Kidney epithelial cell (primary cell): ENCODE data around the gene UNC80. TPM values are rescaled to one million over a fixed set of nuclear protein-coding genes. Genes with fewer than 3 reads are reported as not detected.
"Not testable (repeated sequence)": the region's sequence is repeated elsewhere in the genome, so short reads cannot be mapped to it uniquely, and the experiment has no call there.

Experiments
- DNase-seq: peaks from one replicate; pipeline ENCODE4 v3.0.0-alpha.2; 2010; ENCODE audit warnings: low read depth
- H3K27me3 ChIP-seq: 2 replicates; pipeline ENCODE4 v1.6.0; 2011; ENCODE audit warnings: low read length; ENCODE audit not compliant: control insufficient read depth, insufficient read depth
- H3K36me3 ChIP-seq: 2 replicates; pipeline ENCODE4 v1.5.1; 2011; ENCODE audit warnings: low read length; ENCODE audit not compliant: control insufficient read depth, insufficient read depth
- H3K4me3 ChIP-seq: 2 replicates; pipeline ENCODE4 v1.5.1; 2011; ENCODE audit warnings: low read depth, mild to moderate bottlenecking, control low read depth, low read length
- total RNA-seq: library from RNA; depleted of rRNA; stranded (reverse); fragments of >200 nt; gene quantifications from 2 replicates; pipeline ENCODE4 v1.2.3, GENCODE V29; 2015
- TF ChIP-seq, protein P1 (sequence below): IDR thresholded peaks from 2 replicates; pipeline ENCODE4 v1.5.1; 2011; ENCODE audit warnings: mild to moderate bottlenecking, moderate library complexity, low read length, control low read depth, inconsistent platforms; ENCODE audit not compliant: insufficient read depth, poor library complexity, severe bottlenecking

The UNC80 gene
- total RNA-seq, 1 donor from 2014 or later: not detected

GRCh38 chr2:209791151-209791550 is 19.5 kb downstream of the UNC80 start:
- no peak overlapping the region for H3K4me3 ChIP-seq
- TF ChIP-seq, protein P1, sequence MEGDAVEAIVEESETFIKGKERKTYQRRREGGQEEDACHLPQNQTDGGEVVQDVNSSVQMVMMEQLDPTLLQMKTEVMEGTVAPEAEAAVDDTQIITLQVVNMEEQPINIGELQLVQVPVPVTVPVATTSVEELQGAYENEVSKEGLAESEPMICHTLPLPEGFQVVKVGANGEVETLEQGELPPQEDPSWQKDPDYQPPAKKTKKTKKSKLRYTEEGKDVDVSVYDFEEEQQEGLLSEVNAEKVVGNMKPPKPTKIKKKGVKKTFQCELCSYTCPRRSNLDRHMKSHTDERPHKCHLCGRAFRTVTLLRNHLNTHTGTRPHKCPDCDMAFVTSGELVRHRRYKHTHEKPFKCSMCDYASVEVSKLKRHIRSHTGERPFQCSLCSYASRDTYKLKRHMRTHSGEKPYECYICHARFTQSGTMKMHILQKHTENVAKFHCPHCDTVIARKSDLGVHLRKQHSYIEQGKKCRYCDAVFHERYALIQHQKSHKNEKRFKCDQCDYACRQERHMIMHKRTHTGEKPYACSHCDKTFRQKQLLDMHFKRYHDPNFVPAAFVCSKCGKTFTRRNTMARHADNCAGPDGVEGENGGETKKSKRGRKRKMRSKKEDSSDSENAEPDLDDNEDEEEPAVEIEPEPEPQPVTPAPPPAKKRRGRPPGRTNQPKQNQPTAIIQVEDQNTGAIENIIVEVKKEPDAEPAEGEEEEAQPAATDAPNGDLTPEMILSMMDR: no peak
- no peaks in the 10 kb centered on the region for H3K27me3 ChIP-seq
- no peaks in the 10 kb centered on the region for H3K36me3 ChIP-seq
- DNase-seq: no peak

DNA sequence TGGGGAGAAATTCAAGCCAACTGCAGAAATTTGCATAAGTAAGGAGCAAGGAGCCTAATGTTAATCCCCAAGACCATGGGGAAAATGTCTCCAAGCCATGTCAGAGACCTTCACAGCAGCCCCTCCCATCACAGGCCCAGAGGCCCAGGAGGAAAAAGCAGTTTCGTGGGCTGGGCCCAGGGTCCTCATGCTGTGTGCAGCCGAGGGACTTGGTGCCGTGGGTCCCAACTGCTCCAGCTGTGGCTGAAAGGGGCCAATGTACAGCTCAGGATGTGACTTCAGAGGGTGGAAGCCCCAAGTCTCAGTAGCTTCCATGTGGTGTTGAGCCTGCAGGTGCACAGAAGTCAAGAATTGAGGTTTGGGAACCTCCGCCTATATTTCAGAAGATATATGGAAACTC is 23.8 kb downstream of the UNC80 start:
- H3K4me3 ChIP-seq, DNase-seq, H3K27me3 ChIP-seq, H3K36me3 ChIP-seq: not testable (repeated sequence)

GRCh38 chr2:209805351-209805750 is 33.7 kb downstream of the UNC80 start:
- Histone ChIP-seq H3K27me3 (no peaks in the 10 kb centered on the region), H3K36me3 (no peaks in the 10 kb centered on the region), H3K4me3 (no peak overlapping the region)
- TF ChIP-seq, protein P1: no peak
- DNase-seq: no peak

GRCh38 chr2:209806318-209806717 is 34.7 kb downstream of the UNC80 start:
- H3K4me3 ChIP-seq: no peak overlapping the region
- no peaks in the 10 kb centered on the region for H3K36me3 ChIP-seq
- H3K27me3 ChIP-seq: no peaks in the 10 kb centered on the region
- TF ChIP-seq, protein P1: no peak
- DNase-seq: no peak

GRCh38 chr2:209808521-209808920 is 36.9 kb downstream of the UNC80 start:
- TF ChIP-seq, protein P1: no peak
- DNase-seq: no peak
- no peaks in the 10 kb centered on the region for H3K27me3 ChIP-seq
- no peak overlapping the region for H3K4me3 ChIP-seq
- H3K36me3 ChIP-seq: no peaks in the 10 kb centered on the region

GRCh38 chr2:209809256-209809655 is 37.6 kb downstream of the UNC80 start:
- DNase-seq: no peak
- TF ChIP-seq, protein P1: no peak
- no peaks in the 10 kb centered on the region for H3K27me3 ChIP-seq
- no peak overlapping the region for H3K4me3 ChIP-seq
- no peaks in the 10 kb centered on the region for H3K36me3 ChIP-seq
